D721Med (cell line): Measurements from ENCODE around the gene HPSE2.

ENCODE experiments used
- DNase-seq: peaks from one replicate; pipeline ENCODE4 v3.0.0; 2011; ENCODE audit warnings: low spot score; ENCODE audit not compliant: insufficient read length
- FAIRE-seq: peaks from 2 replicates; lab custom pipeline; 2011; peaks lifted over from hg19 to GRCh38; lab: Jason Lieb, UNC
- CTCF ChIP-seq: IDR thresholded peaks from 2 replicates; pipeline ENCODE4 v1.5.1; 2012; ENCODE audit warnings: mild to moderate bottlenecking, control low read depth; ENCODE audit not compliant: insufficient read depth; ENCODE audit errors: missing control alignments

Gene HPSE2

DNA sequence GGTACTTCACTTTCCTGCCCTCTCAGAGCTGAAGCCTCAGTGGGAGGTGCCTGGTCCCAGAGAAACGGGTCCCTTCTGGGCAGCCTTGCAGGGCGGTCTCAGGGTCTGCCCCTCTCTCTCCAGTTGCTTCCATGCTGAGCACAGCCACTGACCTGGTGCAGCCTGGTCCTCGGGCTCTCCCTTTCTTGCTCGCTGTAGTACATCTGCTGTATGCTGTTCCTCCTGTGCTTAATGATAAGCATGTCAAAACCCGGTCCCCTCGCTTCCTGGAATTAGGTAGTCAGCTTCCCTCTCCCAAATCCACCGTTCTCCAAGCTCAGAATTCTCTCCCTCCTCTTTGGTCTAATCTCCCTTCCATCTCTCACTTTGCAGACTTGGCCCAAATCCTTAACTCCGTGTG is 777.9 kb downstream of the HPSE2 start:
- no peak for TF ChIP-seq CTCF
- DNase-seq (no peak), FAIRE-seq (no peak)

- DNase-seq = no peak
- no peak for FAIRE-seq
- no peak for TF ChIP-seq CTCF
Measured at GRCh38 chr10:98456686-98457482, 778.8 kb downstream of the HPSE2 start.

- FAIRE-seq (no peak), DNase-seq (no peak)
- TF ChIP-seq CTCF = no peak
Measured at GRCh38 chr10:98456043-98456570, 779.5 kb downstream of the HPSE2 start.

DNA sequence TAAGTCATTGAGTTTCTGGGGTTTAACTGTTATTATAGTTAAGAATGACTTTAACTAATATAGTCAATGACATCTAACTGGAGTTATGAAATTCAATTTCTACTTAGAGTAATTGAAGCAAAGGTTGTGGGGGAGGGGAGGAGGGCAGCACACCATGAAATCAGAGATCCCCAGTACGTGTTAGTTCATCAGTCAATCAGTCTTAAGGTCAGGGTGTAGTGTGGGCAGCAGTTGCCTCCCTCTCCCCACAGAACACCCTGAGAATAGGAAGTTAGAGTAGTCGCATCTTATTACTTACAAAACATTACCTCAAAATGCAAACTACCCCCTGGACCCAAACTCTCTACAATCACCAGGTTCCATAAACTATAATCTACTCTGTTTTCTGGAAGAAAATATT is 781.9 kb downstream of the HPSE2 start:
- FAIRE-seq (no peak), DNase-seq (no peak)
- no peak for TF ChIP-seq CTCF

DNA sequence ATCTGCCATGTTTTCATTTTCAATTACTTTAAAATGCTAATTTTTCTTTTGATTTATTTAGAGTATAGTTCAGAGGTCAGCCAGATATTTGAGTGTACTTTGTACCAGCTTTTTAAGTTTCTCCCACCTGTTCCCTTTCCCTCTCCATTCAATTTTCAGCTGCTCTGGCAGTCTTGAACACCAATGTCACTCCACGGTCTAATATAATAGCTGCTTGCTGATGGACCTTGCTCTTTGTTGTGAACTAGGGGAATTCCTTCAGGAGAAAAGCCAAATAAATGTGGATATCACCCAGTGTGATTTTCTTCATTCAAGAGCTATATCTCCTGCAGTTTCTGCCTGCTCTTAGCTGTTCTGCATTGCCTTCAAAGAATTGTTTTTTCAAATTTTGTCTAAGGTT is 785.0 kb downstream of the HPSE2 start:
- no peak for TF ChIP-seq CTCF
- FAIRE-seq = no peak
- DNase-seq = no peak

- FAIRE-seq = no peak
- DNase-seq = no peak
- TF ChIP-seq CTCF = no peak
Measured at GRCh38 chr10:98449287-98449686, 786.4 kb downstream of the HPSE2 start.

DNA sequence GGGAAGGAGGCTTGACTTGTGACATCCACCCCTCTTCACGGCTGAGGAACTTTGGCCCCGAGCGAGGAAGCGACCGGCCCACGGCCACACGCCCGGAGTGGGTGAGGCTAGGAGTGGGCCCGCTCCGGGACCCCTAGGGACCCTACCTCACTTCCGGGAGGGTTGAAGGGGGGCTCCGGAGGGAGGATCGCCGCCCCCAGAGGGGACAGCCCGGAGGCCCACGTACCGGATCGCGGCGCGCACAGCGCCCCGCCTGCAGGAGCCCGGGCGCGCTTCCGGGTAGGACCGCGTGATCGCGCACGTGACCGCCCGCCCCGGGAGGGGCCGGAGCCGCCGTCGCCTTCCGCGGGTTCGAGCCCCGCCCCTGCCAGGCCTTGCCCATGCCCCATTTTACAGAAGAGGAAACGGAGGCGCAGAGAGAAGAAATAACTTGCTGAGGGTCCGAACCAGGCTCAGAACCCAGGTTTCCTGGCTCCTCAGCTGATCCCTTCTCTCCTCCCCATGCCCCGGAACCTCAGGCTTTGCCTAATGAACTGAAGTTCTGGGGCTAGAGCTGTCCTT is 788.9 kb downstream of the HPSE2 start, which contains the start of gene HPS1:
TSS of gene HPS1 (minus strand) at position 275 of the 561 bp plus-strand sequence. CDS start 3,695 bp downstream, outside the sequence.
- TF ChIP-seq CTCF = no peak
- FAIRE-seq (no peak), DNase-seq (no peak)
